ENCODE results near the gene FAM118A.

- TF ChIP-seq ETS1 (IDR thresholded peaks at IDR 0.05) = no peak
- TF ChIP-seq, protein P1, sequence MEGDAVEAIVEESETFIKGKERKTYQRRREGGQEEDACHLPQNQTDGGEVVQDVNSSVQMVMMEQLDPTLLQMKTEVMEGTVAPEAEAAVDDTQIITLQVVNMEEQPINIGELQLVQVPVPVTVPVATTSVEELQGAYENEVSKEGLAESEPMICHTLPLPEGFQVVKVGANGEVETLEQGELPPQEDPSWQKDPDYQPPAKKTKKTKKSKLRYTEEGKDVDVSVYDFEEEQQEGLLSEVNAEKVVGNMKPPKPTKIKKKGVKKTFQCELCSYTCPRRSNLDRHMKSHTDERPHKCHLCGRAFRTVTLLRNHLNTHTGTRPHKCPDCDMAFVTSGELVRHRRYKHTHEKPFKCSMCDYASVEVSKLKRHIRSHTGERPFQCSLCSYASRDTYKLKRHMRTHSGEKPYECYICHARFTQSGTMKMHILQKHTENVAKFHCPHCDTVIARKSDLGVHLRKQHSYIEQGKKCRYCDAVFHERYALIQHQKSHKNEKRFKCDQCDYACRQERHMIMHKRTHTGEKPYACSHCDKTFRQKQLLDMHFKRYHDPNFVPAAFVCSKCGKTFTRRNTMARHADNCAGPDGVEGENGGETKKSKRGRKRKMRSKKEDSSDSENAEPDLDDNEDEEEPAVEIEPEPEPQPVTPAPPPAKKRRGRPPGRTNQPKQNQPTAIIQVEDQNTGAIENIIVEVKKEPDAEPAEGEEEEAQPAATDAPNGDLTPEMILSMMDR (conservative IDR thresholded peaks at IDR 0.05; ENCODE audit: low read depth in 2 of 2) = no peak
- TF ChIP-seq POLR2AphosphoS5 (IDR thresholded peaks at IDR 0.05; ENCODE audit: low read depth) = no peak
- TF ChIP-seq JUNB (IDR thresholded peaks at IDR 0.05; ENCODE audit: unreplicated experiment) = no peak
- no peak for TF ChIP-seq EZH2 (IDR thresholded peaks at IDR 0.05; ENCODE audit: low read depth, unreplicated experiment)
- no peak for TF ChIP-seq REST (IDR thresholded peaks at IDR 0.05; ENCODE audit: unreplicated experiment)
- no peak for TF ChIP-seq ZNF462 (CRISPR knock-in tag; IDR thresholded peaks at IDR 0.05)
Measured at GRCh38 chr22:45332001-45332400, 22.3 kb downstream of the FAM118A start.
